PC-3 (cell line): ENCODE measurements around the gene DOLK.

Source experiments
- CTCF ChIP-seq: fragments of 300-600 bp; sonication (generic); conservative IDR thresholded peaks from 2 replicates; pipeline ENCODE4 v1.5.1; 2017; ENCODE audit warnings: antibody characterized with exemption, low read depth, mild to moderate bottlenecking, low read length
- EZH2phosphoT487 ChIP-seq: fragments of 300-600 bp; sonication (generic); IDR thresholded peaks from 2 replicates; pipeline ENCODE4 v1.6.1; 2018; ENCODE audit warnings: mild to moderate bottlenecking, antibody characterized with exemption, low read length, borderline replicate concordance

GRCh38 chr9:128916745-128917144 is 30.7 kb downstream of the DOLK start:
- TF ChIP-seq CTCF (no peak), EZH2phosphoT487 (no peak)
